Activated CD8-positive, alpha-beta T cell treated with anti-CD3 and anti-CD28 coated beads, Interleukin-2, amount 10 ng/mL, durations not matched to agents 7 days and 5 days (primary cell): Measurements from ENCODE around the gene SPTBN1. TPM values are rescaled to one million over a fixed set of nuclear protein-coding genes. Genes with fewer than 3 reads are reported as not detected.

ENCODE experiments used
- ATAC-seq: fragments of 150-1000 bp; cut with Tn5 transposase; one replicate; pipeline ENCODE4 v1.10.0; 2021; ENCODE audit warnings: moderate library complexity
- CTCF ChIA-PET: fragments of 350-600 bp; sonication (Branson Sonifier 250); formaldehyde crosslinking; loops from one replicate; lab custom pipeline; 2021; ENCODE audit warnings: antibody characterized with exemption; lab: Charles Lee
- POLR2A ChIA-PET: fragments of 350-600 bp; sonication (Branson Sonifier 250); formaldehyde crosslinking; loops from one replicate; lab custom pipeline; 2021; ENCODE audit warnings: antibody characterized with exemption; lab: Charles Lee
- DNase-seq: peaks from one replicate; pipeline ENCODE4 v3.0.0-alpha.2; 2020
- H3K27ac Mint-ChIP-seq: one replicate; pipeline ENCODE4 v1.8.0; 2021; ENCODE audit warnings: mild to moderate bottlenecking, mixed read lengths
- H3K27me3 Mint-ChIP-seq: one replicate; pipeline ENCODE4 v1.8.0; 2021; ENCODE audit warnings: low read depth, mixed read lengths
- H3K36me3 Mint-ChIP-seq: one replicate; pipeline ENCODE4 v1.8.0; 2021; ENCODE audit warnings: low read depth, mixed read lengths
- H3K4me1 Mint-ChIP-seq: one replicate; pipeline ENCODE4 v1.8.0; 2021; ENCODE audit warnings: low read depth, mixed read lengths
- H3K4me3 Mint-ChIP-seq: one replicate; pipeline ENCODE4 v1.8.0; 2021; ENCODE audit warnings: mild to moderate bottlenecking, mixed read lengths
- H3K9me3 Mint-ChIP-seq: one replicate; pipeline ENCODE4 v1.8.0; 2022; ENCODE audit warnings: mixed read lengths; ENCODE audit not compliant: insufficient read depth
- total RNA-seq, 2 experiments: library from RNA; stranded (reverse); gene quantifications; one replicate each; pipeline ENCODE4 v1.2.3, GENCODE V29; 2021

The SPTBN1 gene
- total RNA-seq, 2 experiments from 2014 or later = 140 to 147 TPM

DNA sequence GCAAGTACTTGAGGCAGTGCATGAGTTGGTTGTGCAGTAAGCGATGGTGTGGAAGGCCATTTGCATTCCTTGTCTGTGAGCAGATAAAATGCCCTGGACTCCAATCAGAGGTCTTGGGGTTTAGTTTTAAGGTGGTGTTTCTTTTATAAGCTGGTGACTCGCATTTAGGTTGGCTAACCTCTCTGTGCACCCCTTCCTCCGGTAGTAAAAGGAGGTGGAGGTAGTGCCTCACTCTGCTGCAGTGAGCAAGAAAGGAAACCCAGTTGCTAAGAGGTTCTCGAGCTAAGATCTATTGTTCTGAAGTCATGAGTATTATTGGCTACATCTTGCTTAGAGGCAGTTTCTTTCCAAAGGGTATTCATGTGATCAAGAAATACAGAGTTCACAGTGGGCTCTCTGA, 193.1 kb downstream of the SPTBN1 start:
- Mint-ChIP-seq H3K27me3 (no peaks in the 10 kb centered on the region), H3K4me1 (no peaks in the 10 kb centered on the region), H3K4me3 (no peak overlapping the region), H3K27ac (peak overlapping the region; percentile 12), H3K36me3 (peaks cover 90% of the 10 kb centered on the region), H3K9me3 (no peaks in the 10 kb centered on the region)
- CTCF ChIA-PET = no interaction called here
- POLR2A ChIA-PET = no interaction called here
- DNase-seq (no peak), ATAC-seq (no peak)

DNA sequence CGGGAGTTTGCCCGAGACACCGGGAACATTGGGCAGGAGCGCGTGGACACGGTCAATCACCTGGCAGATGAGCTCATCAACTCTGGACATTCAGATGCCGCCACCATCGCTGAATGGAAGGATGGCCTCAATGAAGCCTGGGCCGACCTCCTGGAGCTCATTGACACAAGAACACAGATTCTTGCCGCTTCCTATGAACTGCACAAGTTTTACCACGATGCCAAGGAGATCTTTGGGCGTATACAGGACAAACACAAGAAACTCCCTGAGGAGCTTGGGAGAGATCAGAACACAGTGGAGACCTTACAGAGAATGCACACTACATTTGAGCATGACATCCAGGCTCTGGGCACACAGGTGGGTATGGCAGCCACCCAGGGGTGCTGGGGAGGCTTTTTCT, 193.5 kb downstream of the SPTBN1 start:
- no peak overlapping the region for H3K27ac Mint-ChIP-seq
- H3K4me1 Mint-ChIP-seq = no peaks in the 10 kb centered on the region
- ChIA-PET CTCF (no interaction called here), POLR2A (no interaction called here)
- peaks cover 89% of the 10 kb centered on the region for H3K36me3 Mint-ChIP-seq
- ATAC-seq (no peak), DNase-seq (no peak)
- no peaks in the 10 kb centered on the region for H3K27me3 Mint-ChIP-seq
- H3K4me3 Mint-ChIP-seq = no peak overlapping the region
- H3K9me3 Mint-ChIP-seq = no peaks in the 10 kb centered on the region

DNA sequence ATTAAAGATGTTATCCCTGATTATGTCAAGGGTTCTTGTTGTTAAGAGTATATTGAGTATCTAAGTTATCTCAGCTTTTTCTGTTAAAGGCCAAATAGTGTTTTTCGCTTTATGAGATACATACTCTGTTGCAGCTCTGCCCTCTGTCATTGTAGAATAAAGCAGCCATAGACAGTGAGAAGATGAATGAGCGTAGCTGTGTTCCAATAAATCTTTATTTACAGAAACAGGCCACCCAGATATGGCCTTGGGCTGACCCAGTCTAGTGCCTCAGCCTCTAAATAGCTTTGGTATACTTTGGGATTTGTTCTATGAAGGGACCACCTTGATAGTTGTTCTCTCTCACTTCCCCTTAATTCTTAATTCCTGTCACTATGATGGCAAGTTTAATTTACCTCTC, 194.5 kb downstream of the SPTBN1 start:
- POLR2A ChIA-PET = no interaction called here
- peaks cover 89% of the 10 kb centered on the region for H3K36me3 Mint-ChIP-seq

DNA sequence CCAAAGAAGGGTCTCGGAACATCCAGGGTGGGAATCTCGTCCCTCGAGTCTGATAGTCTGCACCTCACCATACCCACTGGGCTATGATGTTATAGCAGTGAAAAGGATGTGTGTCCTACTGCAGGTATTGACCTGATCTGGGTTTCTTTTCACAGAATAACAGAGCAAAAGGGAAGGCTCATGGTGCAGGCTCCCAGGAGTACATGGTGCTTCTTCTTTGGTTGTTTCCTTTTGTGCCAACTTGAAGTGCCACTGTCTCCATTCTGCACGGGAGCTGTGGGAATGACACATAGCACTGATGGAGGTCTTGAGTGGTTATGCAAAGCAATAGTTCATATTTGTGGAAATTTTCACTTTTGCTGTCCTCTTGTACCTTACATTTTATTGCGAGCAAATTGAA, 195.2 kb downstream of the SPTBN1 start:
- ChIA-PET POLR2A (no interaction called here), CTCF (interaction anchor here (0.8 to 1.0 kb wide), 2 partner anchors 14 to 128 kb away, joined by 3 read pairs; no protein-coding TSS in a partner anchor)
- Mint-ChIP-seq H3K27me3 (no peaks in the 10 kb centered on the region), H3K4me1 (no peaks in the 10 kb centered on the region), H3K9me3 (no peaks in the 10 kb centered on the region), H3K36me3 (peaks cover 89% of the 10 kb centered on the region), H3K4me3 (no peak overlapping the region), H3K27ac (no peak overlapping the region)
- ATAC-seq (no peak), DNase-seq (no peak)

More for the DNA sequence above, 194.5 kb downstream of the SPTBN1 start:
- no peak overlapping the region for H3K27ac Mint-ChIP-seq
- H3K9me3 Mint-ChIP-seq = no peaks in the 10 kb centered on the region
- no peak overlapping the region for H3K4me3 Mint-ChIP-seq
- ATAC-seq = no peak
- H3K27me3 Mint-ChIP-seq = no peaks in the 10 kb centered on the region
- no peaks in the 10 kb centered on the region for H3K4me1 Mint-ChIP-seq
- no peak for DNase-seq
- CTCF ChIA-PET = no interaction called here

DNA sequence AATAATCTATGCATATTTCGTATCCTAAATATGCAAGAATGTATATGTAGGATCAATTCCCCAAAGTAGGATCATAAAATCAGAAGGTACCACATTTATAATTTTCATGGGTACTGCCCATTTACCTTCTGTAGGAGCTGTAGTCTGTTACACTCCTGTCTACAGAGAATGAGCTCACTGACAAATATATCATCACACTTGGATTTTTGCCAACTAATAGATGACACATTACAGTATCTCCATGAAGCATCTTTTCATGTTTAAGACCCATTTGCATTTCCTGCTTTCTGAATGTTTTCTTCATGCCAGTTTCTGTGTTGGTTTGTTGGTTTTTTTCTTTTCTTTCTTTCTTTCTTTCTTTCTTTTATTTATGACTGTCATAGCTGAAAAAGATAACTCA, 196.4 kb downstream of the SPTBN1 start:
- no peak for ATAC-seq
- H3K36me3 Mint-ChIP-seq = peaks cover 86% of the 10 kb centered on the region
- CTCF ChIA-PET = interaction anchor here (1.1 to 1.4 kb wide), 2 partner anchors 13 to 52 kb away, joined by 4 to 8 read pairs; no protein-coding TSS in a partner anchor
- POLR2A ChIA-PET = no interaction called here
- no peak overlapping the region for H3K27ac Mint-ChIP-seq
- H3K4me1 Mint-ChIP-seq = peaks cover 7% of the 10 kb centered on the region
- no peak for DNase-seq
- no peak overlapping the region for H3K4me3 Mint-ChIP-seq
- H3K9me3 Mint-ChIP-seq = no peaks in the 10 kb centered on the region
- H3K27me3 Mint-ChIP-seq = no peaks in the 10 kb centered on the region

DNA sequence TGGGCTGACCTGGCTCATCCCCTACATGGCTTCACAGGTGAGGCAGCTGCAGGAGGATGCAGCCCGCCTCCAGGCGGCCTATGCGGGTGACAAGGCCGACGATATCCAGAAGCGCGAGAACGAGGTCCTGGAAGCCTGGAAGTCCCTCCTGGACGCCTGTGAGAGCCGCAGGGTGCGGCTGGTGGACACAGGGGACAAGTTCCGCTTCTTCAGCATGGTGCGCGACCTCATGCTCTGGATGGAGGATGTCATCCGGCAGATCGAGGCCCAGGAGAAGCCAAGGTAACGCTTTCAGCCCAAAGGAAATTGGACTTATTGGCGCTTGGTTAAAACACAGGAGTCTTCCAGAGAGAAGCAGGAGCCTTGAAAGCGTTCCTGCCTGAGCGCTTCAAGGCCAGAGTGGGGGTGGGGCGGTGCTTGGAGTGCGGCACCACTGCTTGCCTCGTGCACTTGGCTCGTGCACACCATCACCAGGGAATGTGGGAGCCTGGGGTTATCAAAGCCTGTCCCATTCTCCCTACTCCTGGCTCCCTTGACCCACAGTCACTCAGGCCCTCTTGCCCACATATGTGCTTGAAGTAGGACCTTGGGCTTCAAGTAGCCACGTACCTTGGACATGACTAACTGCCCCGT, 197.6 kb downstream of the SPTBN1 start:
- ChIA-PET CTCF (interaction anchor here (0.8 kb wide), 1 partner anchor 11 kb away, joined by 3 read pairs; no protein-coding TSS in a partner anchor), POLR2A (no interaction called here)
- Mint-ChIP-seq H3K36me3 (peaks cover 85% of the 10 kb centered on the region), H3K27ac (no peak overlapping the region), H3K9me3 (no peaks in the 10 kb centered on the region), H3K27me3 (no peaks in the 10 kb centered on the region), H3K4me1 (peaks cover 18% of the 10 kb centered on the region), H3K4me3 (no peak overlapping the region)
- no peak for DNase-seq
- no peak for ATAC-seq

DNA sequence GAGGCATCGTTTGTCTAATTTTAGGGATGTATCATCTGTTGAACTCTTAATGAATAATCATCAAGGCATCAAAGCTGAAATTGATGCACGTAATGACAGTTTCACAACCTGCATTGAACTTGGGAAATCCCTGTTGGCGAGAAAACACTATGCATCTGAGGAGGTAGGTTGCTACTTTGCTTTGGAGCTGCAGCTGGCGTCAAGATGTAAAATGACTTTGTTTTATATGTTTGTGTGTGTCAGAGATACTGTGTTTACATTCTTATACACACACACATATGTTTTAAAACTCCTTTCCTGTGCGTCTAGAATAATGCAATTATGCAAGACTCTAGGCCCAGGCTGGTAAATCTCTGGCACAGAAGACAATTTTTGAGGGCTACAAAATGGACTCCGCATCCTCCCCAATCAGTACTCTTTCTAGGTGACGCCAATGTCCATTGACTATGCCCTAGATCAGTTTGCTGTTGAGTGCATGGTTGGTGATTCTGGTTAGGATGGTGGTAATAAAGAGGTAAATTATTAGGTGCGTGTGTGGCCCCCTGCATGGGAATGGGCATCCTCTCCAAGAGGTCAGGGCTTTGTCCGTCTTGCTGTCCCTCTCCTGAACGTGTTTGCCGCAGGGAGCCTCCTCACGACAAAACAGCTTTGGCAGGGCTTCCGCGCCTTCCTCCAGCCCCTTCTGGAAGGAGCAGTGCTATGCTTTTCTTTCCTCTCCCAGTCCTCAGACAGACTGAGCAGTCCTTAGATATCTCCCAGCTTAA, 199.1 kb downstream of the SPTBN1 start:
- ChIA-PET CTCF (interaction anchor here (3.9 to 4.4 kb wide), 2 partner anchors 11 to 49 kb away, joined by 21 to 51 read pairs; no protein-coding TSS in a partner anchor), POLR2A (no interaction called here)
- Mint-ChIP-seq H3K9me3 (no peaks in the 10 kb centered on the region), H3K27ac (no peak overlapping the region), H3K4me1 (peaks cover 21% of the 10 kb centered on the region), H3K4me3 (no peak overlapping the region), H3K27me3 (no peaks in the 10 kb centered on the region), H3K36me3 (peaks cover 84% of the 10 kb centered on the region)
- DNase-seq (no peak), ATAC-seq (no peak)

DNA sequence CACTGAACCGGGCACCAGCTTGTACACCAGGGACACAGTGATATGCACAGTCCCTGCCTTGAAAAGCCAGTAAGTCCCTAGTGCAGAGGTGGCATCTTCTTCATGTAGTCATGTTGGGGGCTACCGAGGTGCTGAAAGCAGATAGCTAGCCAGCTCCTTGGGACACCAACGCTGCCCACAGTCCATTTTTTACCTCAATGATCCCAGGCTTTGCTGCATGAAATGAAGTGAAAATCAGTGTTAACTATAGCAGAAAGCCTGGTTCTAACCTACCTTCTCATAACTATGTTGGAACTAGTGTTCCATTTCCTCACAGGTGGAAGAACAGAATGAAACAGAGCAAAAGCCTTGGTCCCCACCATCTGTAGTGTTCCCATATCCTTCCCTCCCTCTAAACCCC, 200.7 kb downstream of the SPTBN1 start:
- no peak for ATAC-seq
- peaks cover 85% of the 10 kb centered on the region for H3K36me3 Mint-ChIP-seq
- peaks cover 21% of the 10 kb centered on the region for H3K4me1 Mint-ChIP-seq
- no peak overlapping the region for H3K27ac Mint-ChIP-seq
- H3K4me3 Mint-ChIP-seq = no peak overlapping the region
- H3K9me3 Mint-ChIP-seq = no peaks in the 10 kb centered on the region
- POLR2A ChIA-PET = no interaction called here
- CTCF ChIA-PET = interaction anchor here (1.0 to 4.4 kb wide), 6 partner anchors 9 to 134 kb away, joined by 3 to 51 read pairs (median 14); no protein-coding TSS in a partner anchor
- no peaks in the 10 kb centered on the region for H3K27me3 Mint-ChIP-seq
- no peak for DNase-seq

DNA sequence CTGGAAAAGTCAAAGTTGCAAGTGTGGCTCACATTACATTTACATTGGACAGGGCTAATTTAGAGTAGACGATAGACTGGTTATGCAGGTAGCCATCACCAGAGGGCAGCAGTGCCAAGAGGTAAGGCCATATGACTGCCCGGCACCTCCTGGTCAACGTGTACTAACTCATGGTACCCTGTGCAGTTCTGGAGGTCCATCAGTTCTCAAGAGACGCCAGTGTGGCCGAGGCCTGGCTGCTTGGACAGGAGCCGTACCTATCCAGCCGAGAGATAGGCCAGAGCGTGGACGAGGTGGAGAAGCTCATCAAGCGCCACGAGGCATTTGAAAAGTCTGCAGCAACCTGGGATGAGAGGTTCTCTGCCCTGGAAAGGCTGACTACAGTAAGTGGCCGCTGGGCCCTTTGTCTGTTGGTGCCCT, 201.5 kb downstream of the SPTBN1 start:
- peaks cover 21% of the 10 kb centered on the region for H3K4me1 Mint-ChIP-seq
- no peak overlapping the region for H3K4me3 Mint-ChIP-seq
- no peak for ATAC-seq
- ChIA-PET POLR2A (interaction anchor here (1.3 kb wide), 1 partner anchor 19 kb away, joined by 3 read pairs; no protein-coding TSS in a partner anchor), CTCF (interaction anchor here (0.5 to 4.4 kb wide), 9 partner anchors 8 to 181 kb away, joined by 3 to 51 read pairs (median 7); no protein-coding TSS in a partner anchor)
- no peaks in the 10 kb centered on the region for H3K27me3 Mint-ChIP-seq
- peaks cover 86% of the 10 kb centered on the region for H3K36me3 Mint-ChIP-seq
- peak; percentile 43 for DNase-seq
- no peaks in the 10 kb centered on the region for H3K9me3 Mint-ChIP-seq
- H3K27ac Mint-ChIP-seq = peak overlapping the region; percentile 51

DNA sequence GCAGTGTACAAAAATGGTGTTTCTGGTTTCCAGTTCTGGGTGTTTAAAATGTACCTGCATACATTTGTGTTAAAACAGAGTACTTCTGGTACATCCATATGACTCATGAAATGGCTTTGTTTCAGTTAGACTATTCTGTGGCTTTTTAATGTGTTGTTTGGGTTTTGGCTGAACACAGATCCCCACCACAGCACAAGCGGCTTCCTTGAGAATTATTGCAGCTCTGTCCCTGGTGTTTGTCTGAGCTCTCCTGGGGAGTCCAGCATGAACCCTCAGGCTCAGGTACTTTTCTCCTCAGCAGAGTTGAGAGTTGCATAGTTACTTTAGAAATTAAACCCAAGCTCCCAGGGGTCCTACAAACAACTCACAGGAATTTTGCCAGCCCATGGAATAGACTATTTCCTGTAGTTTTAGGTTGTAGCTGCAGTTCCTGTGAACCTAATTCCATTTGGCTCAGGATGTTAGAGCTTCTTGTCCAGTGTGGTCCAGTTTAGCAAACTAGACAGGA, 202.5 kb downstream of the SPTBN1 start:
- POLR2A ChIA-PET = interaction anchor here (0.8 to 1.3 kb wide), 2 partner anchors 18 to 99 kb away, joined by 3 to 4 read pairs; no protein-coding TSS in a partner anchor
- H3K27ac Mint-ChIP-seq = peak overlapping the region; percentile 51
- peaks cover 21% of the 10 kb centered on the region for H3K4me1 Mint-ChIP-seq
- no peak overlapping the region for H3K4me3 Mint-ChIP-seq
- DNase-seq = no peak
- no peaks in the 10 kb centered on the region for H3K9me3 Mint-ChIP-seq
- ATAC-seq = peak; percentile 49
- CTCF ChIA-PET = interaction anchor here (0.7 to 4.4 kb wide), 11 partner anchors 7 to 517 kb away, joined by 3 to 51 read pairs (median 4); no protein-coding TSS in a partner anchor
- H3K36me3 Mint-ChIP-seq = peaks cover 85% of the 10 kb centered on the region
- H3K27me3 Mint-ChIP-seq = no peaks in the 10 kb centered on the region

DNA sequence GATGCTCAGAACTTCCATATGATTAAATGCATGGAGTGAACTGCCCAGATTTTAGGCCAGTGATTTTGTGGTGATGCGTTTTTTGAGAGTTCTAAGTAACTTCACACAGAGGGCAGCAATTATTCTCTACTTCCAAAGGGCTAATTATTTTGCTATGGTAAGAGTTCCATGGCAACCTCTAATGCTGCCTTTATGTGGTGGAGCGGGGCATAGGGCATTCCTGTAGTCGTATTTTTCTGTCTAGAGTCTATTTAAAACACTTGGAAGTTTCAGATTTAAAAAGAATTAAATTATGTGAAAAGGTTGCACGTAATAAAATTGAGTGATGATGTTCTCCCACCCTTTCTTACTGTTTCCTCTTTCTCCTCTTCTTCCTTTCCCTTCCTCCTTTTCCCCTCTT, 203.4 kb downstream of the SPTBN1 start:
- ChIA-PET POLR2A (no interaction called here), CTCF (interaction anchor here (1.5 to 3.9 kb wide), 2 partner anchors 45 to 179 kb away, joined by 3 to 51 read pairs; no protein-coding TSS in a partner anchor)
- DNase-seq (no peak), ATAC-seq (no peak)
- H3K27ac Mint-ChIP-seq = no peak overlapping the region
- H3K4me1 Mint-ChIP-seq = peaks cover 21% of the 10 kb centered on the region
- H3K9me3 Mint-ChIP-seq = no peaks in the 10 kb centered on the region
- H3K27me3 Mint-ChIP-seq = no peaks in the 10 kb centered on the region
- no peak overlapping the region for H3K4me3 Mint-ChIP-seq
- H3K36me3 Mint-ChIP-seq = peaks cover 86% of the 10 kb centered on the region
